HepG2 (cell line): ENCODE measurements around the gene SMAD7. TPM values are rescaled to one million over a fixed set of nuclear protein-coding genes. Genes with fewer than 3 reads are reported as not detected.

Source experiments
- CBX2 ChIP-seq, 2 experiments: fragments of 200-600 bp in 1 of 2; sonication (generic); formaldehyde crosslinking in 1 of 2; IDR thresholded peaks; 2 replicates each; pipeline versions ENCODE4 v1.7.0 to v1.8.1; 2018 to 2022; ENCODE audit warnings: low read depth in 2 of 2, low read length in 1 of 2, mild to moderate bottlenecking in 1 of 2, missing genetic modification reagents in 1 of 2
- HOXA3 ChIP-seq: sonication (generic); formaldehyde crosslinking; IDR thresholded peaks from 2 replicates; pipeline ENCODE4 v1.5.0; 2020; ENCODE audit warnings: missing genetic modification reagents
- IRX3 ChIP-seq: sonication (generic); formaldehyde crosslinking; IDR thresholded peaks from 2 replicates; pipeline ENCODE4 v1.8.1; 2023; ENCODE audit warnings: mild to moderate bottlenecking, low read depth, missing genetic modification reagents, borderline replicate concordance
- KLF11 ChIP-seq: IDR thresholded peaks from 2 replicates; pipeline ENCODE4 v1.6.1; 2016; ENCODE audit warnings: missing compliant biosample characterization
- MAFK ChIP-seq, 2 experiments: IDR thresholded peaks in 1 of 2; conservative IDR thresholded peaks in 1 of 2; 2 replicates each; pipeline ENCODE4 v1.6.1; 2011; ENCODE audit warnings: improper control_type of control experiment in 2 of 2, low read length in 2 of 2
- MYNN ChIP-seq: sonication (generic); formaldehyde crosslinking; IDR thresholded peaks from 2 replicates; pipeline ENCODE4 v1.4.0; 2020; ENCODE audit warnings: mild to moderate bottlenecking, low read depth, missing genetic modification reagents
- SIX4 ChIP-seq: sonication (generic); formaldehyde crosslinking; IDR thresholded peaks from 2 replicates; pipeline ENCODE4 v1.4.0; 2020; ENCODE audit warnings: missing genetic modification reagents
- TAF1 ChIP-seq: sonication (generic); formaldehyde crosslinking; IDR thresholded peaks from 2 replicates; pipeline ENCODE4 v1.4.0; 2020; ENCODE audit warnings: missing genetic modification reagents
- TBX3 ChIP-seq: fragments of 450-650 bp; IDR thresholded peaks from 2 replicates; pipeline ENCODE4 v1.6.1; 2017; ENCODE audit warnings: antibody characterized with exemption, mild to moderate bottlenecking, inconsistent platforms, borderline replicate concordance
- YEATS2 ChIP-seq: sonication (generic); formaldehyde crosslinking; IDR thresholded peaks from 2 replicates; pipeline ENCODE4 v1.4.0; 2020; ENCODE audit warnings: missing genetic modification reagents, borderline replicate concordance
- ZIK1 ChIP-seq: sonication (generic); formaldehyde crosslinking; IDR thresholded peaks from 2 replicates; pipeline ENCODE4 v1.5.0; 2020; ENCODE audit warnings: mild to moderate bottlenecking, low read depth, missing genetic modification reagents, borderline replicate concordance
- ZNF234 ChIP-seq: sonication (generic); formaldehyde crosslinking; conservative IDR thresholded peaks from 2 replicates; pipeline ENCODE4 v1.5.1; 2020; ENCODE audit warnings: mild to moderate bottlenecking, missing genetic modification reagents
- polyA plus RNA-seq, 8 experiments: library from polyadenylated mRNA; depleted of rRNA in 3 of 8; stranded (reverse) in 7 of 8; unstranded in 1 of 8; fragments of >200 nt; fragmentation: Illumina TruSeq in 4 of 8; extraction: Trizol in 4 of 8; gene quantifications; 2 replicates each; pipeline versions ENCODE4 v1.2.1 to v1.2.3, GENCODE V29; 2011 to 2016; ENCODE audit warnings: low read depth in 4 of 8, missing spikeins in 1 of 8, mixed read lengths in 1 of 8; ENCODE audit not compliant: insufficient read depth in 1 of 8
- total RNA-seq, 5 experiments: library from RNA; depleted of rRNA; stranded (reverse); fragments of >200 nt; fragmentation: Illumina TruSeq; extraction: Trizol; gene quantifications; 2 replicates each; pipeline ENCODE4 v1.2.3, GENCODE V29; 2016; ENCODE audit warnings: low read depth in 1 of 5
- TF ChIP-seq, protein P1 (sequence below): sonication (generic); formaldehyde crosslinking; IDR thresholded peaks from 2 replicates; pipeline ENCODE4 v1.4.0; 2020; ENCODE audit warnings: missing genetic modification reagents
- TF ChIP-seq, protein P2 (sequence below): sonication (generic); formaldehyde crosslinking; IDR thresholded peaks from 2 replicates; pipeline ENCODE4 v1.4.0; 2020; ENCODE audit warnings: missing genetic modification reagents
- TF ChIP-seq, protein P3 (sequence below): sonication (generic); formaldehyde crosslinking; IDR thresholded peaks from 2 replicates; pipeline ENCODE4 v1.5.0; 2020; ENCODE audit warnings: mild to moderate bottlenecking, missing genetic modification reagents

Gene SMAD7
- total and polyA plus RNA-seq, 2 of the 13 experiments (the other 11 are each of a cell fraction or from before 2014, with no cell fraction given), result 17.4 to 24.7 TPM

DNA sequence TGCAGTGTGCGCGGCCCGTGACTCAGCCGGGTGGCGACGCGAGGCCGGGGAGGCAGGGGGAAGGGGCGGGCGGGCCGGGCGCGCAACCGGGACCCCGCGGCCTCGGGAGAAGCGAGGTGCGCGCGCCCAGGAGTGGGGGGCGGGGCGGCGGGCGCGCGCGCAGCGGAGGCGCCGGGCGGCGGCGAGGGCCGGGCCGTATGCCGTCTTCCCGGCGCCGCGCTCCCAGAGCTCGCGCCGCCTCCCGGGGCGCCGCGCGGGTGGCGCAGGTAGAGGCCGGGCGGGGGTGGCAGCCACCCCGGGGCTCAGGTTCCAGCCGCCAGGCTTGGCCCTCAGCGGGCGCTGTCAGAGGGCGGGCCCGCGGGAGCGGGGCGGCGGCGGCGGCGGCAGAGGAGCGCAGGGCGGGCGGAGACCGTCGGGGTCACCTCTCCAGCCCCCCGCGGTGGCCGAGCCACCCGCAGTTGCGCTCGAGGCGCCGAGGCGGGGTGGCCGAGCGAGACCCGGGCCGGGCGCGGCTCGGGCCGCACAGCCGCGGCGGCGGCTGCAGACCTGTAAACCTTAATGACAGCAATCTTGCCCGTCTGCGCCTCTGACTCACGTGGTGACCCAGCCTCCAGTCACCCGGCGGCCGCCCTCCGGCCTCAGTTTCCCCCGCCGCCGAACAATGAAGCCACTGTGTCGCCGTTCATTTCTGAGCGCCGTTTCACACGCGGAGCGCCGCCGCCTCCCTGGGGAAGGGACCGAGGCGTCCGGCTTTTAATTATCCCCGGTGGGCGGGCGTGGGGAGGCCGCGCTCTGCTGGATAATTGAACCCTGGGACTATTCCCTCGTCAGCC is 25.3 kb upstream of the SMAD7 start (continued):
- TF ChIP-seq ZNF234 (CRISPR knock-in tag) (no peak), CBX2 (IDR thresholded peaks at IDR 0.05; ENCODE audit: low read depth, low read length) (no peak), CBX2 (CRISPR knock-in tag; IDR thresholded peaks at IDR 0.05; ENCODE audit: low read depth) (no peak), MAFK (conservative IDR thresholded peaks at IDR 0.05 in 1 of 2, IDR thresholded peaks at IDR 0.05 in 1 of 2; ENCODE audit: low read length in 2 of 2) (no peak), MYNN (CRISPR knock-in tag) (no peak), KLF11 (CRISPR knock-in tag) (no peak), TBX3 (no peak), IRX3 (CRISPR knock-in tag) (0 out of 2 replicates have a peak, but pooled peaks have one; percentile 37), YEATS2 (CRISPR knock-in tag) (no peak), ZIK1 (CRISPR knock-in tag) (no peak), TAF1 (no peak), HOXA3 (CRISPR knock-in tag) (peak; percentile 36; the same call in 1 of the 2 replicates), SIX4 (CRISPR knock-in tag) (no peak)
- TF ChIP-seq, protein P1, sequence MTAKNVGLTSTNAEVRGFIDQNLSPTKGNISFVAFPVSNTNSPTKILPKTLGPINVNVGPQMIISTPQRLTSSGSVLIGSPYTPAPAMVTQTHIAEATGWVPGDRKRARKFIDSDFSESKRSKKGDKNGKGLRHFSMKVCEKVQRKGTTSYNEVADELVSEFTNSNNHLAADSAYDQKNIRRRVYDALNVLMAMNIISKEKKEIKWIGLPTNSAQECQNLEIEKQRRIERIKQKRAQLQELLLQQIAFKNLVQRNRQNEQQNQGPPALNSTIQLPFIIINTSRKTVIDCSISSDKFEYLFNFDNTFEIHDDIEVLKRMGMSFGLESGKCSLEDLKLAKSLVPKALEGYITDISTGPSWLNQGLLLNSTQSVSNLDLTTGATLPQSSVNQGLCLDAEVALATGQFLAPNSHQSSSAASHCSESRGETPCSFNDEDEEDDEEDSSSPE, result no peak
- TF ChIP-seq, protein P2, sequence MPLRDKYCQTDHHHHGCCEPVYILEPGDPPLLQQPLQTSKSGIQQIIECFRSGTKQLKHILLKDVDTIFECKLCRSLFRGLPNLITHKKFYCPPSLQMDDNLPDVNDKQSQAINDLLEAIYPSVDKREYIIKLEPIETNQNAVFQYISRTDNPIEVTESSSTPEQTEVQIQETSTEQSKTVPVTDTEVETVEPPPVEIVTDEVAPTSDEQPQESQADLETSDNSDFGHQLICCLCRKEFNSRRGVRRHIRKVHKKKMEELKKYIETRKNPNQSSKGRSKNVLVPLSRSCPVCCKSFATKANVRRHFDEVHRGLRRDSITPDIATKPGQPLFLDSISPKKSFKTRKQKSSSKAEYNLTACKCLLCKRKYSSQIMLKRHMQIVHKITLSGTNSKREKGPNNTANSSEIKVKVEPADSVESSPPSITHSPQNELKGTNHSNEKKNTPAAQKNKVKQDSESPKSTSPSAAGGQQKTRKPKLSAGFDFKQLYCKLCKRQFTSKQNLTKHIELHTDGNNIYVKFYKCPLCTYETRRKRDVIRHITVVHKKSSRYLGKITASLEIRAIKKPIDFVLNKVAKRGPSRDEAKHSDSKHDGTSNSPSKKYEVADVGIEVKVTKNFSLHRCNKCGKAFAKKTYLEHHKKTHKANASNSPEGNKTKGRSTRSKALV, result 0 out of 2 replicates have a peak, but pooled peaks have one; percentile 18
- TF ChIP-seq, protein P3, sequence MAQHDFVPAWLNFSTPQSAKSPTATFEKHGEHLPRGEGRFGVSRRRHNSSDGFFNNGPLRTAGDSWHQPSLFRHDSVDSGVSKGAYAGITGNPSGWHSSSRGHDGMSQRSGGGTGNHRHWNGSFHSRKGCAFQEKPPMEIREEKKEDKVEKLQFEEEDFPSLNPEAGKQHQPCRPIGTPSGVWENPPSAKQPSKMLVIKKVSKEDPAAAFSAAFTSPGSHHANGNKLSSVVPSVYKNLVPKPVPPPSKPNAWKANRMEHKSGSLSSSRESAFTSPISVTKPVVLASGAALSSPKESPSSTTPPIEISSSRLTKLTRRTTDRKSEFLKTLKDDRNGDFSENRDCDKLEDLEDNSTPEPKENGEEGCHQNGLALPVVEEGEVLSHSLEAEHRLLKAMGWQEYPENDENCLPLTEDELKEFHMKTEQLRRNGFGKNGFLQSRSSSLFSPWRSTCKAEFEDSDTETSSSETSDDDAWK (CRISPR knock-in tag), result no peak
